ENCODE data around the gene PXMP4.

PXMP4 gene

GRCh38 chr20:33675136-33675959 lies 44.8 kb downstream of the PXMP4 start:
- no peaks in the 10 kb centered on the region for H3K9me3 ChIP-seq (ENCODE audit: control insufficient read depth, low read length)
- no peaks in the 10 kb centered on the region for H3K36me3 ChIP-seq (ENCODE audit: control insufficient read depth, insufficient read depth, low read length)
- no peaks in the 10 kb centered on the region for H3K27me3 ChIP-seq (ENCODE audit: control insufficient read depth, insufficient read depth, low read length)
- no peaks in the 10 kb centered on the region for H3K79me2 ChIP-seq
- no peak for TF ChIP-seq CTCF (IDR thresholded peaks at IDR 0.05)
- peak overlapping the region; percentile 2 for H3K27ac ChIP-seq
- H2AFZ ChIP-seq: peak overlapping the region; percentile 83
- H3K4me3 ChIP-seq (ENCODE audit: low read depth, low read length): no peak overlapping the region
- H3K9ac ChIP-seq: no peak overlapping the region
- peaks cover 10% of the 10 kb centered on the region for H3K4me1 ChIP-seq
- H3K4me2 ChIP-seq (ENCODE audit: low read length): no peak overlapping the region

DNA sequence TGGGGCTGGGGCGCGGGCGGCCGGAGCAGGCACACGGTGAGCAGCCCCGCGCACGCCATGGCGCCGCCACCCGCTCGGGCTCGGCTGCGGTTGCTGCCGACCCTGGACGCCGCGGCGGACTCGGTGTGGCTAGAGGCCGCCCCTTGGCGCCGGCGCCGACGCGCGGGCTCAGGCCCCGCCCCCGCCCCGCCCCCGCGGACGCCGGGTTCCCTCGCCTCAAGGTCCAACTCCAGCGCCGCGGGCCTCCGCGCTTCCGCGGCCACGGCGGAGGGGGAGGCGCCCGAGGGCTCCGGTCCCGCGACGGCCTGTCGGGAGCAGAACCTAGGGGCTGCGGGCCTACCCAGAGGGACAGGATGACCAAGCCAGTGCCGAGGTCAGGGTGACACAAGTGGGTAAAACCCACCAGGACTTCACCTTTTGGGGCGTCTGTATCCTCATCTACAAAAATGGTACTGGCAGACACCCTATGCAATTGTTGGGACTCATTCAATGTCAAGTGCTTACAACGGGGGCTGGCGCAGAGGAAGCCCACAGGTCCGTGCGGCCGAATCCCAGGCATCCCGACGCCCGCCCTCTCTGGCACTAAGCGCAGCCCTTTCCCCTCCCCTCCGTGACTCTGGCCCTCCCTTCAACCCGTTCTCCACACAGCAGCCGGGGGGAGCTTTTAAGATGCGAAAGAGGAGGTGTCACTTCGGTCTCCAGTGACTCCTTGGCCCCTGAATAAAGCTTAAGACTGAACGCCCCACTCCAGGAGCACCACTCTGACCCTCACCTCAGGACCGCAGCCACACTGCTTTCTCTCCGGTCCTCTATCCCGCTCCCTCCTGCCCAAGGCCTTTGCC lies 45.6 kb downstream of the PXMP4 start, which contains the start of gene NECAB3:
Gene NECAB3, minus strand, starts transcription at position 135 of the 842 bp plus-strand sequence. Its CDS starts 76 bp downstream, at position 59.
- no peak for TF ChIP-seq CTCF (IDR thresholded peaks at IDR 0.05)
- peak within 1 kb of the TSS; percentile 74 for H3K4me3 ChIP-seq (ENCODE audit: low read depth, low read length)
- H3K79me2 ChIP-seq: no peaks in the 10 kb centered on the region
- no peaks in the 10 kb centered on the region for H3K36me3 ChIP-seq (ENCODE audit: control insufficient read depth, insufficient read depth, low read length)
- H3K9ac ChIP-seq: peak within 1 kb of the TSS; percentile 29
- no peaks in the 10 kb centered on the region for H3K9me3 ChIP-seq (ENCODE audit: control insufficient read depth, low read length)
- peak within 1 kb of the TSS; percentile 74 for H3K4me2 ChIP-seq (ENCODE audit: low read length)
- H3K4me1 ChIP-seq: peaks cover 10% of the 10 kb centered on the region
- H3K27ac ChIP-seq: peak within 1 kb of the TSS; percentile 47
- peak within 1 kb of the TSS; percentile 83 for H2AFZ ChIP-seq
- H3K27me3 ChIP-seq (ENCODE audit: control insufficient read depth, insufficient read depth, low read length): no peaks in the 10 kb centered on the region

- Histone ChIP-seq H3K79me2 (no peaks in the 10 kb centered on the region), H3K4me3 (ENCODE audit: low read depth, low read length) (peak overlapping the region; percentile 74), H3K36me3 (ENCODE audit: control insufficient read depth, insufficient read depth, low read length) (no peaks in the 10 kb centered on the region), H3K9me3 (ENCODE audit: control insufficient read depth, low read length) (no peaks in the 10 kb centered on the region), H2AFZ (peak overlapping the region; percentile 83), H3K4me1 (peaks cover 10% of the 10 kb centered on the region), H3K4me2 (ENCODE audit: low read length) (peak overlapping the region; percentile 71), H3K9ac (peak overlapping the region; percentile 29), H3K27ac (peak overlapping the region; percentile 47), H3K27me3 (ENCODE audit: control insufficient read depth, insufficient read depth, low read length) (no peaks in the 10 kb centered on the region)
- TF ChIP-seq CTCF (IDR thresholded peaks at IDR 0.05): no peak
Measured at GRCh38 chr20:33673410-33674293, 46.5 kb downstream of the PXMP4 start.

- TF ChIP-seq CTCF (IDR thresholded peaks at IDR 0.05): no peak
- Histone ChIP-seq H3K4me1 (peaks cover 13% of the 10 kb centered on the region), H3K9me3 (ENCODE audit: control insufficient read depth, low read length) (no peaks in the 10 kb centered on the region), H3K79me2 (no peaks in the 10 kb centered on the region), H3K36me3 (ENCODE audit: control insufficient read depth, insufficient read depth, low read length) (no peaks in the 10 kb centered on the region), H3K9ac (no peak overlapping the region), H3K27ac (no peak overlapping the region), H3K4me2 (ENCODE audit: low read length) (peak overlapping the region; percentile 71), H3K4me3 (ENCODE audit: low read depth, low read length) (peak overlapping the region; percentile 74), H3K27me3 (ENCODE audit: control insufficient read depth, insufficient read depth, low read length) (no peaks in the 10 kb centered on the region), H2AFZ (no peak overlapping the region)
Measured at GRCh38 chr20:33673114-33673409, 47.0 kb downstream of the PXMP4 start.
